ENCODE measurements around the gene SLC25A46.

Gene SLC25A46

GRCh38 chr5:110809006-110809405 lies 70.2 kb downstream of the SLC25A46 start:
- no peaks in the 10 kb centered on the region for H3K9me2 ChIP-seq (replicated peaks; ENCODE audit: low read depth, low read length)
- H3K4me3 ChIP-seq (ENCODE audit: low read length, poor library complexity, severe bottlenecking) = no peak overlapping the region
- H3K4me2 ChIP-seq (ENCODE audit: low read depth, low read length, poor library complexity, severe bottlenecking) = no peak overlapping the region
- TF ChIP-seq CTCF (conservative IDR thresholded peaks at IDR 0.05; ENCODE audit: low read length) (no peak), EZH2phosphoT487 (IDR thresholded peaks at IDR 0.05; ENCODE audit: borderline replicate concordance) (no peak)
- no peaks in the 10 kb centered on the region for H3K27me3 ChIP-seq (ENCODE audit: insufficient read depth, low read length, poor library complexity, severe bottlenecking)
- no peaks in the 10 kb centered on the region for H3K9me3 ChIP-seq (ENCODE audit: insufficient read depth, low read depth, low read length)
- H3K9ac ChIP-seq (ENCODE audit: low read depth, low read length, poor library complexity, severe bottlenecking) = no peak overlapping the region
- H3F3A ChIP-seq (ENCODE audit: low read depth) = no peaks in the 10 kb centered on the region
- no peaks in the 10 kb centered on the region for H3K36me3 ChIP-seq (ENCODE audit: insufficient read depth, low read length)
- no peaks in the 10 kb centered on the region for H4K20me1 ChIP-seq (ENCODE audit: insufficient read depth, low read length, poor library complexity, severe bottlenecking)
- no peaks in the 10 kb centered on the region for H3K4me1 ChIP-seq (ENCODE audit: insufficient read depth, low read length, poor library complexity, severe bottlenecking)
- H3K79me2 ChIP-seq (ENCODE audit: insufficient read depth, low read length) = no peaks in the 10 kb centered on the region
- no peak overlapping the region for H2AFZ ChIP-seq (ENCODE audit: low read length)

Measured in Loucy (cell line).